IPS-18c (cell line): ENCODE measurements around the gene TPRG1.

ENCODE experiments used
- H3K4me3 ChIP-seq: 2 replicates; pipeline ENCODE4 v1.7.0; 2013; ENCODE audit warnings: low read depth, mild to moderate bottlenecking, low read length, moderate library complexity; ENCODE audit not compliant: insufficient read depth
- H3K9me3 ChIP-seq: one replicate; pipeline ENCODE4 v1.6.1; 2013; ENCODE audit warnings: mild to moderate bottlenecking, low read length, moderate library complexity; ENCODE audit not compliant: control insufficient read depth, insufficient read depth

TPRG1 gene

DNA sequence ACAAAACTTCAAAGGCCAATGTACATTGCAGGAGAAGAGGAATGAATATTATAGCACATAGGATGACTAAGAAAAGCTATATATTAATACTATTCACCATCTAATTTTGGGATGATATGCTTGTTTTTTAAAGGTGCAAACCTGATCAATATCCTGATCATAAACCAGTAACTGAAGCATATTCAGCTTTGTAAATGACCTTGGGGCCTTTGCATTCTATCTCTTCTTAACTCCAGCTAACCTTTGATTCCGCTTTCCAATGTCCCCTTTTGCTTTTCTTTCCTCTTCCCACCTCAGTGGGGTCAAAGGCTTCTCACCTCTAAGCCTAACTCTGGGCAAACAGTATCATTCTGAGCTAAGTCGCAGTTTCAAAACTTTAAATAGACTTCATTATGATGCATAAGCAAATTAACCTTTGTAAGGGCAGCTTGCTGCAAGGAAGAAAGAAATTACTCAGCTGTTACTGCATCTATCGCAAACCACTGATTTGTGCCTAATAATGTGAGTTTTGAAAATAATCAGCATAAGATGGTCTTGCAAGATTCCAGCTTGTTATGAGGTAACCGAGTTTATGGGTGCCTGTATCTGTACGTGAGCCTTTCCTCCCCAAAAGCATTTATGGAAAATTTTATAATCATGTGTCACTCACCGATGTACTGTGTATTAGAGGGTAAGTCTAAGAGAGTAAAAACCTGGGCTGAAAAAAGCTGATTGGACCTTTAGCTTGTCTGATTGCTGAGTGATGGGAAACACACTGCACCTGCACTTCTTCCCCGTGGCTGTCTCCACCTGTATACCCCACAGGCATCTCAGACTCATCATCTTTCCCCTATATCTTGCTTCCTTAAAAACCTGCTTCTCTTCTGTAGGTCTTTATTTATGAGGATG, 116.8 kb downstream of the TPRG1 start:
- H3K4me3 ChIP-seq: no peak overlapping the region
- H3K9me3 ChIP-seq: no peaks in the 10 kb centered on the region

- Histone ChIP-seq H3K9me3 (no peaks in the 10 kb centered on the region), H3K4me3 (no peak overlapping the region)
These were observed 117.5 kb downstream of the TPRG1 start for GRCh38 chr3:189289251-189289650.

- no peaks in the 10 kb centered on the region for H3K9me3 ChIP-seq
These were observed 121.1 kb downstream of the TPRG1 start for GRCh38 chr3:189292667-189293484.

GRCh38 chr3:189294649-189295048, 122.9 kb downstream of the TPRG1 start:
- H3K4me3 ChIP-seq: no peak overlapping the region
- no peaks in the 10 kb centered on the region for H3K9me3 ChIP-seq

More at GRCh38 chr3:189292667-189293484, 121.1 kb downstream of the TPRG1 start:
- H3K4me3 ChIP-seq: no peak overlapping the region

DNA sequence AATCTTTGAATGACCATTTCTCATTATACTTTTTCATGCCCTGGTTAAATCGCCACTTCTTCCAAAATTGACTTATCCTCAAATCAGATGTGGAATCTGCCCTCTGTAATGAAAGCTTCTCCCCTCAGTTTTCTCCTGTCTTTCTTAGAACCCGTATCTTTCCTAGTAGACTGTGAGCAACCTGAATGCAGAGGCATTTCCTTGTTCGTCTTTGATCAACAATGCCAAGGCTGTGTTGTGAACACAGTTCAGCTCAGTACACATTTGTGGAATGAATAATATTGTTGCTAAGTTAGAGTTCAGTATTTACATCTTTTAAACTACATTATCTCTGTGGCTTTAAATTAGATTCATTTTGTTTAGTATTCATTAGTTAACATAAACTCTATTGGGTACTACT, 123.3 kb downstream of the TPRG1 start:
- Histone ChIP-seq H3K9me3 (no peaks in the 10 kb centered on the region), H3K4me3 (no peak overlapping the region)

GRCh38 chr3:189297932-189298331, 126.2 kb downstream of the TPRG1 start:
- Histone ChIP-seq H3K9me3 (no peaks in the 10 kb centered on the region), H3K4me3 (no peak overlapping the region)

- H3K4me3 ChIP-seq: no peak overlapping the region
These were observed 127.0 kb downstream of the TPRG1 start for GRCh38 chr3:189298469-189299375.

GRCh38 chr3:189300345-189300744, 128.6 kb downstream of the TPRG1 start:
- Histone ChIP-seq H3K9me3 (no peaks in the 10 kb centered on the region), H3K4me3 (no peak overlapping the region)

More at GRCh38 chr3:189298469-189299375, 127.0 kb downstream of the TPRG1 start:
- H3K9me3 ChIP-seq: no peaks in the 10 kb centered on the region

GRCh38 chr3:189301479-189301878, 129.7 kb downstream of the TPRG1 start:
- Histone ChIP-seq H3K4me3 (no peak overlapping the region), H3K9me3 (no peaks in the 10 kb centered on the region)

DNA sequence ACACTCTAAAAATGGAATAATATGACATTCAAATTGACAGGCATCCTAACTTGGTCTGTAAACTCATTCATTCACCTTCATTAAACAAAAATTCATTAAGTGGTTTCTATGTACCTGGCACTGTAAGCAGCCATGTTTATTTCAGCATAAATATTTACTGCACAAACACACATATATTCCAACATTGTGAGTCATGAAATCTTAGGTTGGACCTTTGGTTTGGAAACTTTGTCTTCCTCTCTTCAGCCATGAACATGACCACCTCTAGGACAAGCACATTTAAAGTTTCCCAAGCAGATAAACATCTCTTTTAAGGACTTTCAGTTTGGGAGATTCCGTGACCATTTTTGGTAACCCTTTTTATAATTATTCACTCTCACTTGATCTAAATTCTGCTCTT, 131.8 kb downstream of the TPRG1 start:
- Histone ChIP-seq H3K9me3 (peaks cover 3% of the 10 kb centered on the region), H3K4me3 (no peak overlapping the region)

DNA sequence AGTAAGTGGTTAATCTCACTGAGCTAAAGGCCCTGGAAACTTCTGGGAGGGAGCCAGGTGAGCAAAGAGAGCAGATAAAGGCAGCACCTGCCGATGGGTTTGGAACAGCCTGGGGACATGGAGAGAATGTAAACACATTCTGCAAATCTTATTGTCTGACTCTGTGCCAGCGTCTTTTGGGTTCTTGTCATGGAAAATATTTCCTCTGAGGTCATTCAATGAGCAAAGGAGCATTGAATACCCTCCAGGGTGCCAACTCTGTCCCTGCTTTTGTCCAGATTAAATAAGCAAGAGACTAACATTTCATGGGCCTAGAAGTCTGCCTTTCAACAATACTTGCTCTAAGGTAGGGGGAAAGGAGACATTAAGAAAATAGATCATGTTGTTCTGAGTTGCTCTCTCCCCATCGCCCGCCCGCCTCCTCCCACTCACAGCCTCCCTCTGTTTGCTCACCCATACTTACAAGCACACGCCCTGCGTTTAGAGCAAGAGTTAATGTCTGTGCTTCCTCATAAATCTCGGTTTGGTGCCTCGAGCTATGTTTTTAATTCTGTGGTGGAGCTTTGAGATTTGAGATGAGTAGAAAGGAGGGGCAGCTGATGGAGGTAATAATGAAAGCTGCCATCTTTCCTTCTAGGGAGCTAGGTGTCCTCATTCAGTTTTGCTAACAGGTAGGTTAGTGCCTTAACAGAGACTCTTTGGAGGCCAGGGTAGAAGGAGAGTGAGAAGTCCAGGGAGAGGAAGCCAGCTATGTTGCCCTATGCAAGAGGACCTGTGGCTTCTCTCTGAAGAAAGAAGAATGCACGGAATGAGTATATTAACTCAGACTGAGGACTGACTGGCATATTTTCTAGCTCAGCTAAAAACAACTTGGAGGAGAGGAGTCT, 132.9 kb downstream of the TPRG1 start:
- no peak overlapping the region; the same call in 1 of the 2 replicates for H3K4me3 ChIP-seq

DNA sequence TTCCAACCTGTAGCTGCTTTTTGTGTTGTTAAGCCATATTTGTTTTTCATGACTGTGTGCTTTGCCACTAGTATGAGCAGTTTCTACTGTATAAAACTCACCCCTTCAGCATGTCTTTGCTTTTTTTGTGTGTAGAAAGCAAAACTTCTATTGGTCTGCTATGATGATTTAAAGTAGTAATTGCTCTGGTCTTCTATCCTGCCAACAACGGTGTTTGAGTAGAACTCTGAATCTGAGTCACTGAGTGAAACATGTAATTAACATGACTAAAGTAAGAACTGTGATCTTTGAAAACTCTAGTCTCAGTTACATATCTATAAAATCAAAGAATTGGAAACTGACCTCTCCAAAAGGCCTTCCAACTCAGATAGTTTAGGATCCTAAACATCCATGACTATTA, 133.6 kb downstream of the TPRG1 start:
- Histone ChIP-seq H3K4me3 (no peak overlapping the region), H3K9me3 (peaks cover 3% of the 10 kb centered on the region)

More for the DNA sequence above, 132.9 kb downstream of the TPRG1 start:
- peaks cover 3% of the 10 kb centered on the region for H3K9me3 ChIP-seq

DNA sequence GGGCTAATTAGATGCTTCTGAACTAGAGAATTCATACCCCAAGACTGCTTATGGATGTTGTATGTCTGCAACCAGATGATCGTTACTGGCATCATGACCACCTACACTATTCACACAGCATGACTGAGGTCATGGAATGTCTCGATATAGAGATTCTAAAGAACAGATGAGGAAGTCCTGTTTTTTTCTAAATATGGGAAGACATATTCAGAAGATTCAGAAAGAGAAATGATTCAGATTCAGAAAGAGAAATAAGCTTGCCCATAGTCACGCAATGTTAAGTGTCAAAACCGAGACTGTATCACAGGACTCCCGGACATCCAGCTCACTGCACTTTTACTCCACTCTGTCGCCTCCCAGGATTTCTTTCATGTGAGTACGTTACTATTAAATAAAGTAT, 136.2 kb downstream of the TPRG1 start:
- peaks cover 3% of the 10 kb centered on the region for H3K9me3 ChIP-seq
- no peak overlapping the region for H3K4me3 ChIP-seq

DNA sequence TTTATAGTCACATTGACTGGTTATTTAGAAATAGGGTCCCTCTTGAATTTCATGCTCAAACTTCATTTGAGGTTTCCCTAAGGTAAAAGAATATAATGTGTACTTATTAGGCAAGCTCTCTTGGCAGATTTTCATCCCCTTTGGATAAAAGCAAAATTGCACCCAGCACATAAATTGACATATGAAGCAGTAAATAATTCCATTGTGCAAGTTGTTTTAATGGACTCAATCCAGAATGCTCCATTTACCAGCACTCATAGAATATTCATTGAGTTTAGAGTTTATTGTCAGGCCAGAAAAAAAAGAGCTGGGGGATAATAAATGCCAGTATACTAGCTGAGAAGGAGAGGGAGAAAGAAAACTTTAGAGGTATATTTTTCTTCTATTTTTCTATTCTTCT, 136.8 kb downstream of the TPRG1 start:
- no peak overlapping the region for H3K4me3 ChIP-seq

DNA sequence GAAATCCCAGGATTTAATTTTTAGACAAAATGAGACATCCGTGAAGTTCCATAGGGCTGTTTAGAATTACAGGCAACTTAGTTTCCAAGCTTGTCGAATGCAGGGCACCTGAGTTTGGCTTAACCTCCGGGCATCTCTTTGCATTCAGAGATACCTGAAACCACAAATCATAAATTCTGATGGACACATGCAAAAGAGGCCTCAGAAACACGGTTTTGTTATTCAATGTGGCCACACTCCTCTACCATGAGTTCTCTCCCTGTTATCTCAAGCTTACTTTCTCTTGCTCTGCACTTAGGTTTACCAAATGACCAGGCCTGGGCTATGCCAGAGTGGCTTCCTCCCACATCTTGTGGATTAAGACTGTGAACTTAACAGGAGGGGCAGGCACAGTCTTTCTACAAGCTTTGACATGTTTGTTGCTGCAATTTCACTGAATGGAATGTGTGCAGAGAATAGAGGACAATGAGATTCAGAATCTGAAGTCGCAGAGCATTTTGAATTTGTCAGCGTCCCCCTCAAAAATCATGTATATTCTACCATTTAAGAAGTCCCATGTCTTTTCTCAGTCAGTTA, 137.7 kb downstream of the TPRG1 start:
- peaks cover 3% of the 10 kb centered on the region for H3K9me3 ChIP-seq
- no peak overlapping the region for H3K4me3 ChIP-seq

More for the DNA sequence above, 136.8 kb downstream of the TPRG1 start:
- peaks cover 3% of the 10 kb centered on the region for H3K9me3 ChIP-seq

- Histone ChIP-seq H3K4me3 (no peak overlapping the region), H3K9me3 (peaks cover 3% of the 10 kb centered on the region)
These were observed 139.8 kb downstream of the TPRG1 start for GRCh38 chr3:189311521-189311920.
